RPMI8226 (cell line): ENCODE data around the gene CHRNB1.
A peak's percentile ranks its signal among the peaks of the same experiment; 100 is the strongest.

Experiments
- DNase-seq: peaks from one replicate; pipeline ENCODE4 v3.0.0-alpha.2; 2015

The CHRNB1 gene

DNA sequence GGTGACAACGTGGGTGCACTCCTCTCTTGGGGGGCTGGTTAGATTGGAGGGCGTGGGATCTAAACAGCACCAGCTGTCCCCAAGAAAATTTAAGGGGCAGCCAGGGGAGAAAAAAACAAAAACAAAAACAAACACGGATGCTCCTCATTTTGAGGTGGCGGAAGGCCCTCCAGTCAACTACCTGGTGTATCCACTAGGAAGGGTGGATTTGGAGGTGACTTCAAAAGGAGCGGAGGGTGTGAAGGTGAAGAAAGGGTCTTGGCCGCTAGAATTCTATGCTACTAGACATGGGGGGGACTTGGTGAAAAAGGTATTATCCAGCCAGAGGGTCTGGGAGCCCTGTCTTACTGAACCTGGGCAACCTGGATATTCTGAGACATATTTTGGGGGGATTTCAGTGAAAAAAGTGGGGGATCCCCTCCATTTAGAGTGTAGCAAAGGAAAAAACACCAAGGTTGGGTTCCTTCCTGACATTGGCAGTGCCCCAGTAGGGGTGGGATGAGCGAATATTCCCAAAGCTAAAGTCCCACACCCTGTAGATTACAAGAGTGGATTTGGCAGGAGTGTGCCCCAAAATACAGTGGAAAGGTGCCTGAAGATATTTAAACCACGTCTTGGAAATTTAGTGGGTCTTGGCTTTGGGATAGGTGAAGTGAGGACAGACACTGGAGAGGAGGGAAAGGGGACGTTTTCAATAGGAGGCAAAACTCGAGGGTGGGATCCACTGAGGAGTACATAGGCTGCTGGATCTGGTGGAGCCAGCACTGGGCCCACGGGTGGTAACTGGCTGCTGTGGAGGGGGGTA is 6.0 kb upstream of the CHRNB1 start:
- no peak for DNase-seq

- peak; percentile 6 for DNase-seq
Measured at GRCh38 chr17:7439462-7440112, 5.3 kb upstream of the CHRNB1 start, which contains the start of gene FGF11. Gene FGF11 (plus strand): TSS chr17:7439512. CDS start chr17:7439621, 109 bp downstream.

- peak; percentile 77 for DNase-seq
Measured at GRCh38 chr17:7440113-7440833, 4.6 kb upstream of the CHRNB1 start.

DNA sequence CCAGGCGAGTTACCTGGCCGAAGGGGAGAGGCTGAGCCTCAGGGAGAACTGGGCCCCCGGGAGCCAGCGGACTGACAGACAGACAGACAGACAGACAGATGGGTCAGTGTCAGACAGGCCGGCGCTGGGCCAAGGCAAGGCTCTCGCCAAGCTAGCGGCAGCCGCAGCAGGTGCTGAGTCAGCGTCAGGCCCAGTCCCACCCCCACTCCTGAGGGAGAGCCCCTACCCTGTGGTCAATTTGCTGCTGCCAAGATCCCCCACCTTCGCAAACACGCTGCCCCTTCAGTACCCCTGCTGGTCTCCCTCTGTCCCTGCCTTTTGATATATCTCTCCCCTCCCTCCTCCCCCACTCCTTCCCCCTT is 4.0 kb upstream of the CHRNB1 start:
- DNase-seq, result peak; percentile 54

DNA sequence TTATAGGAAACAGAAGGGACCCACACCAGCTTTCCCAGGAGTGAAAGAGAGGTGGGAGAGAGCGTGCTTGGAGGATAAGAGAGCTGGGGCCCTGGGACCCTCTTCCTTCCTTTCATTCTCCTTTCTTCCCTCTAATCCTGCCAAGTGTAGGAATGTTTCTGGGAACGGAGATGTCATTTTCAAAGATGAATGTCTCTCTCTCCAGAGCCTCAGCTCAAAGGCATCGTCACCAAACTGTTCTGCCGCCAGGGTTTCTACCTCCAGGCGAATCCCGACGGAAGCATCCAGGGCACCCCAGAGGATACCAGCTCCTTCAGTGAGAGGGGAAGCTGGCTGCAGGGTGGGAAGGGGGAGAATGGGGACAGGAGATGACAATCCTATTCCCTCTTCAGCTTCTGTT is 3.6 kb upstream of the CHRNB1 start:
- DNase-seq, result no peak

DNA sequence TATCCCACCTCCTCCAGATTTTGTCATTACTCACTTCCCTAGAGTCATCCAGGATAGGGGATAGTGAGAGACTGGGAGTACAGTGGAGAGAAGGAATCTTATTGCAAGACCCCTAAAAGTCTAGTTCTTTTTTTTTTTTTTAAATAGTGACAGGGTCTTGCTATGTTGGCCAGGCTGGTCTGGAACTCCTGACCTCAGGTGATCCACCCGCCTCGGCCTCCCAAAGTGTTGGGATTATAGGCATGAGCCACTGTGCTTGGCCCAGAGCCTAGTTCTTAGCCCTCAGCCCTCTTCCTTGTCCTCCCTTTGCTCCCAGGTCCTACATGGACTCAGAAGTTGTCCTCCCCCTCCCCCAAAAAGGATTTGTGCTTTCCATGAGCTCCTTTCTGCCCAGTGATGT is 2.7 kb upstream of the CHRNB1 start:
- DNase-seq, result no peak

DNA sequence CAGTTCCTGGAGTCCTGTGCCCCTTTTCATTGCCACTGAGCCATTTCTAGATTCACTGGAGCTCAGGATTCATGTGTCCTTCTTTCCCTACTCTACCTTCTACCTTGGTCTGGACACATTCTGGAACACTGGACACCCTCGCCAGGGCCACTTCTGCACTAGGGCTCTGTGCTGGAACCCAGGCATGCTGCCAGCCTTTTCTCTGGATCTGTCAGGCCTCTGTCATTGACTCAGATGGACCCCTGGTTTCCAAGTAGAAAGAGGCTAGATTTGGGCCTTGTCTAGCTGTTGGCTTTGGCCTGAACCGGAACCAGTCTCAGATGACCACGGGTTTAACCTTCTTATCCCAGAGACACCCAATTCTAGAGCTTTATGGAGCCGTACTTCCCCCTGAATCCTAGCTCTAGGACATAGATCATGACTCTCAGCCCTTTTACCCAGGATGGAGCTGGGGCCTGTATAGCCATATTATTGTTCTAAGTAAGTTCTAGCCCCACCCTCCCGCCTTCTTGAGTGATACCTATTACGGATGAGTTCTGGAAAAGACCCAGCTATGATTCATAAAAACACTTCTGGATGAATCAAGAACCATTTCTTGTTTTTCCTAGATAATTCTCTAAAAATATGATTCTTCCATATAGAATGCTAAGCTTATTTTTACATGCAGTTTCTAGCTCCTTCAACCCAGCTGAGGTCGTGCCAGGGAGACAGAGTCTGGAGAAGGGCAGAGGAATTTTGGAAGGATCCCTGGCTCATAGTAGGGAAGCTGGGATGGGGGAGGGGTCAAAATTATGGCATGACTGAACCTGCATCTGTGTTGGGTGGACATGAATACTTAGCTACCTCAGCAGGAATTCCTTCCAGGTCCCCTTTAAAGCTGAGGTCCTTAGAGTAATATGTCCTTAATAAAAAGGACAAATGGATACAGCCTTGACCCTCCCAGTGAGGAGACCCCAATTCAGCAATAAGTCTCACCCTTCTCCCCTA is 1.1 kb upstream of the CHRNB1 start:
- DNase-seq, result no peak

DNA sequence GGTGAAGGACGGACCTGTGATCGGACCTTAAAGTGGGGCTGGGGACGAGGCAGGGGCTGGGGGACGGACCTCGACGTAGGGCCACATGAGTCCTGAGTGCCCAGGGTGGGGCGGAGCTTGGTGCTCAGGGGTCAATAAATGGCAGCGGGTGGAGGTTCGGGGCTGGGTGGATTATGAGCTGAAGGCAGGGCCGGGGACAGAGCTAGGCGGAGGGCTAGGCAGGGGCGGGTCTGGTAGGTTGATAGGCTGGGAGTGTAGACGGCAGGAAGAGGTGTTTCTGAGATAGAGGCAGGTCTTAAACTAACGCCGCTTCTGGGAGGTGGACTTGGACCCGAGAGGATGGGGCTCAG is 733 bp downstream of the CHRNB1 start:
- DNase-seq, result peak; percentile 47

DNA sequence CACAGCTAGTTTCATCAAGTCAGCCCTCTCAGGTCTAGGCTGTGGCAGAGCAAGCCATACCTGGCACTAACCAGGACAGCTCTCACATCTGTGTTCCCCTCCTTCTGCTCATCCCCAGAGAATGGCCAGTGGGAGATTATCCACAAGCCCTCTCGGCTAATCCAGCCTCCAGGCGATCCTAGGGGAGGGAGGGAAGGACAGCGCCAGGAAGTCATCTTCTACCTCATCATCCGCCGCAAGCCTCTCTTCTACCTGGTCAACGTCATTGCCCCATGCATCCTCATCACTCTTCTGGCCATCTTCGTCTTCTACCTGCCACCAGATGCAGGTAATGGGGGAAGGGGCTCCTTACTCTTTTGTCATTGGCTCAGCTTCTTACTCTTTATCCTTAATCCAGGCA is 3.6 kb downstream of the CHRNB1 start:
- no peak for DNase-seq

- DNase-seq, result no peak
Measured at GRCh38 chr17:7459961-7460545, 15.2 kb downstream of the CHRNB1 start.

GRCh38 chr17:7460850-7461660 is 16.2 kb downstream of the CHRNB1 start:
- DNase-seq, result no peak

- no peak for DNase-seq
Measured at GRCh38 chr17:7462474-7463371, 17.9 kb downstream of the CHRNB1 start.

GRCh38 chr17:7463372-7463846 is 18.5 kb downstream of the CHRNB1 start:
- DNase-seq, result no peak

DNA sequence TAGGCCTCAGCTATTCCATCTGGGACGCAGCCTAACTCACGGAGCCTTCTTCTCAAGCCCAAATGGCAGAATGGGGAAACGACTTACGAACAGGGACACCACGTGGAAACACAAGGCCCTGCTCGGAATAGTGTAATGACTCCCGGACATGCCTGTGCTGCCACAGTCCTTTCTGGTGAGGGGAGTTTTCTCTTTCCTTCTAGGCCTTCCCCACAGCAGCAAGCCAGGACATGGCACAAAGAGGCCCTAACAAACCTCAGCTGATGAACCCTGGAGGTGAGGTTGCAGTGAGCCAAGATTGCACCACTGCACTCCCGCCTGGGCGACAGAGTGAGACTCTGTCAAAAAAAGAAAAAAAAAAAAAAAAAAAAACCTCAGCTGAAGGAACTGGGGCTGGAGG is 19.2 kb downstream of the CHRNB1 start:
- no peak for DNase-seq

GRCh38 chr17:7465597-7466275 is 20.9 kb downstream of the CHRNB1 start:
- DNase-seq, result no peak

- DNase-seq, result no peak
Measured at GRCh38 chr17:7466318-7466638, 21.4 kb downstream of the CHRNB1 start.

DNA sequence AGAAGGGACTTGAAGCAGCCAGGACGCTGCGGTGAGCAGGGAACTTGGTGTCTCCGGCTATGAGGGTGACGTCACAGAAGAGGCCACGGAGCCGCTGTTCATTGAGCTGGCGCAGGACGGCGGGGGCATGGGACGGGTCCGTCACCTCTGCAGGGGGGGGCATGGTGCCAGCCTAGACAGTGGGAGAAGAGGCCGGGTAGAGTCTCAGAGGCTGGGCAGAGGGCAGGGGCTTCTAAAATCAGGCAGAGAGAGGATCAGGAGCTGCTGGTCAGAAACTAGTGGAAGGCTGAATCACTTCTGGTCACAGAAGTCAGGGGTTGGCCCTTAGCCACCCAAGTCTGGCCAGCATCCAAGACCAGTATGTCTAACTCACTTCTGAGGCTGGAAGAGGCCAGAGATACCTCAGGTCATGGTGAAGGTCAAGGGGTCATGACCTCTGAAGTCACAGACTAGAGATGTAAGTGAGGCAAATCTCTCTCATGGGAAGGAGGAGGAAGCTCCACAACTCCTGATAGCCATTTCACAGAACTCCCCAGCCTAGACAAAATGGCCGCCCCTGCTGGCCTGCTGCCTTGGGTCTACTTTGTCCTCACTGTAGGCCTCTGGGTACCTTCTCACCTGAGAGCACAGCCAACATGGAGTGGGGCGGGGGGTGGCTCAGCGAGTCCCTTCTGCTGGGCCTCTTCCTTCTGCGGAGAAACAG is 21.9 kb downstream of the CHRNB1 start:
- DNase-seq, result peak; percentile 73

DNA sequence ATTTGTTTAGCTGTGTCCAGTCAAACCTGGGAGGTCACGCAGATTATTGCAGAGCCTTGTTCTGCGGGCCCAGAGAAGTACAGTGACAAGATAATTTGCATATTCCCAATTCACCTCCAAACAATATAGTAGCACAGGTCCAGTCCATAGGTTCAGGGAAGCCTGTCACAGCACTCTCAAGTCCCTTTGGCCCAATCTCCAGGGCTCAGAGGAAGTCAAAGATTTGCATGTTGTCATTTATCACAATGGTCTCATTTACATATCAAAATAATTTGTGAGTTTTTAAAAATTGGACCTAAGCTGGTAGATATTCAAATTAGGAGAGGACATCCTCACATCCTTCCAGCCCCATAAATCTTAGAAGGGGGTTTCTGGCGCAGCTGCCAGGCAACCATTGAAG is 22.6 kb downstream of the CHRNB1 start:
- DNase-seq, result no peak

- DNase-seq, result no peak
Measured at GRCh38 chr17:7468290-7468689, 23.4 kb downstream of the CHRNB1 start.
